A673 (cell line): Measurements from ENCODE around the gene PLXNA1. TPM values are rescaled to one million over a fixed set of nuclear protein-coding genes. Genes with fewer than 3 reads are reported as not detected.

ENCODE experiments used
- BruUV-seq: library from RNA; stranded (reverse); fragments of 400-500 nt; replicated peaks from 2 replicates; lab custom pipeline; 2021; lab: Mats Ljungman, UMichigan
- CTCF ChIA-PET: fragments of 300-600 bp; sonication (Branson Sonifier 250); formaldehyde crosslinking; loops from one replicate; lab custom pipeline; 2022; ENCODE audit warnings: antibody characterized with exemption; lab: Charles Lee
- POLR2A ChIA-PET: fragments of 300-600 bp; sonication (Branson Sonifier 250); formaldehyde crosslinking; loops from one replicate; lab custom pipeline; 2022; ENCODE audit warnings: antibody characterized with exemption; ENCODE audit not compliant: low non-redundant PET; lab: Charles Lee
- DNase-seq: peaks from one replicate; pipeline ENCODE4 v3.0.0-alpha.2; 2015; ENCODE audit warnings: low spot score
- H3K27ac ChIP-seq: fragments of 200-600 bp; sonication (generic); 2 replicates; pipeline ENCODE4 v1.5.1; 2016; ENCODE audit warnings: mixed run types, low read depth, mild to moderate bottlenecking, mixed read lengths, antibody characterized with exemption, low read length; ENCODE audit not compliant: poor library complexity, severe bottlenecking
- H3K27me3 ChIP-seq: fragments of 200-600 bp; sonication (generic); replicated peaks from 2 replicates; pipeline ENCODE4 v1.6.1; 2017; ENCODE audit warnings: mixed run types, low read depth, mild to moderate bottlenecking, mixed read lengths, antibody characterized with exemption, low read length; ENCODE audit not compliant: insufficient read depth, poor library complexity
- H3K36me3 ChIP-seq: fragments of 200-600 bp; sonication (generic); 2 replicates; pipeline ENCODE4 v1.6.1; 2016; ENCODE audit warnings: mixed run types, mild to moderate bottlenecking, mixed read lengths, antibody characterized with exemption, low read length; ENCODE audit not compliant: insufficient read depth, poor library complexity, severe bottlenecking
- H3K4me1 ChIP-seq: fragments of 200-600 bp; sonication (generic); 2 replicates; pipeline ENCODE4 v1.6.1; 2017; ENCODE audit warnings: mixed run types, mild to moderate bottlenecking, mixed read lengths, antibody characterized with exemption, low read length; ENCODE audit not compliant: insufficient read depth, poor library complexity, severe bottlenecking
- H3K4me3 ChIP-seq: fragments of 200-600 bp; sonication (generic); 2 replicates; pipeline ENCODE4 v1.5.1; 2016; ENCODE audit warnings: low read depth, mixed run types, mild to moderate bottlenecking, mixed read lengths, low read length; ENCODE audit not compliant: poor library complexity, severe bottlenecking
- H3K9me3 ChIP-seq: fragments of 200-600 bp; sonication (generic); 2 replicates; pipeline ENCODE4 v1.6.1; 2016; ENCODE audit warnings: mixed run types, low read depth, mild to moderate bottlenecking, mixed read lengths, antibody characterized with exemption, low read length; ENCODE audit not compliant: poor library complexity, severe bottlenecking
- EZH2 ChIP-seq: fragments of 200-600 bp; sonication (generic); IDR thresholded peaks from 2 replicates; pipeline ENCODE4 v1.6.1; 2017; ENCODE audit warnings: borderline replicate concordance, low read depth, mild to moderate bottlenecking, mixed read lengths, antibody characterized with exemption, low read length; ENCODE audit not compliant: poor library complexity, severe bottlenecking
- intact Hi-C: fragments of 100-400 bp; cut with micrococcal nuclease; formaldehyde crosslinking; loops from one replicate; pipeline ENCODE4 v1.10.0; 2022; ENCODE audit not compliant: unreplicated experiment
- total RNA-seq: library from RNA; stranded (reverse); gene quantifications from 2 replicates; pipeline ENCODE4 v1.2.3, GENCODE V29; 2021
- TF ChIP-seq, protein P1 (sequence below): fragments of 300-800, 200-600 bp; sonication (generic); conservative IDR thresholded peaks from 2 replicates; pipeline ENCODE4 v1.5.1; 2017; ENCODE audit warnings: low read depth, mild to moderate bottlenecking, antibody characterized with exemption, low read length, moderate library complexity, mixed read lengths

PLXNA1 gene
- total RNA-seq, 1 experiment from 2014 or later = 33.6 TPM

DNA sequence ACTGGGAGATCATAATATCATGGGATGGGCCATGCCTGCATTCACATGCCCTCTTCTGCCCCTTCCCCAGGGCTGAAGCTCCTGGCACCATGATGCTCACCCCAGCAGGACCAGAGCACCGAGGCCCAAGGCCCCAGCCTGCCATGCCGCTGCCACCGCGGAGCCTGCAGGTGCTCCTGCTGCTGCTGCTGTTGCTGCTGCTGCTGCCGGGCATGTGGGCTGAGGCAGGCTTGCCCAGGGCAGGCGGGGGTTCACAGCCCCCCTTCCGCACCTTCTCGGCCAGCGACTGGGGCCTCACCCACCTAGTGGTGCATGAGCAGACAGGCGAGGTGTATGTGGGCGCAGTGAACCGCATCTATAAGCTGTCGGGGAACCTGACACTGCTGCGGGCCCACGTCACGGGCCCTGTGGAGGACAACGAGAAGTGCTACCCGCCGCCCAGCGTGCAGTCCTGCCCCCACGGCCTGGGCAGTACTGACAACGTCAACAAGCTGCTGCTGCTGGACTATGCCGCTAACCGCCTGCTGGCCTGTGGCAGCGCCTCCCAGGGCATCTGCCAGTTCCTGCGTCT lies 5.6 kb downstream of the PLXNA1 start:
- ChIA-PET POLR2A (no interaction called here), CTCF (no interaction called here)
- no peak overlapping the region for H3K27ac ChIP-seq
- H3K9me3 ChIP-seq = no peaks in the 10 kb centered on the region
- no peak for DNase-seq
- no TSS peak for BruUV-seq
- peaks cover 21% of the 10 kb centered on the region for H3K4me1 ChIP-seq
- TF ChIP-seq, protein P1, sequence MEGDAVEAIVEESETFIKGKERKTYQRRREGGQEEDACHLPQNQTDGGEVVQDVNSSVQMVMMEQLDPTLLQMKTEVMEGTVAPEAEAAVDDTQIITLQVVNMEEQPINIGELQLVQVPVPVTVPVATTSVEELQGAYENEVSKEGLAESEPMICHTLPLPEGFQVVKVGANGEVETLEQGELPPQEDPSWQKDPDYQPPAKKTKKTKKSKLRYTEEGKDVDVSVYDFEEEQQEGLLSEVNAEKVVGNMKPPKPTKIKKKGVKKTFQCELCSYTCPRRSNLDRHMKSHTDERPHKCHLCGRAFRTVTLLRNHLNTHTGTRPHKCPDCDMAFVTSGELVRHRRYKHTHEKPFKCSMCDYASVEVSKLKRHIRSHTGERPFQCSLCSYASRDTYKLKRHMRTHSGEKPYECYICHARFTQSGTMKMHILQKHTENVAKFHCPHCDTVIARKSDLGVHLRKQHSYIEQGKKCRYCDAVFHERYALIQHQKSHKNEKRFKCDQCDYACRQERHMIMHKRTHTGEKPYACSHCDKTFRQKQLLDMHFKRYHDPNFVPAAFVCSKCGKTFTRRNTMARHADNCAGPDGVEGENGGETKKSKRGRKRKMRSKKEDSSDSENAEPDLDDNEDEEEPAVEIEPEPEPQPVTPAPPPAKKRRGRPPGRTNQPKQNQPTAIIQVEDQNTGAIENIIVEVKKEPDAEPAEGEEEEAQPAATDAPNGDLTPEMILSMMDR = no peak
- no peak for TF ChIP-seq EZH2
- intact Hi-C loops = loop anchor here (10.0 kb wide), 1 partner anchor 314 kb away; no protein-coding TSS in a partner anchor
- H3K36me3 ChIP-seq = peaks cover 13% of the 10 kb centered on the region
- H3K4me3 ChIP-seq = no peak overlapping the region
- no peaks in the 10 kb centered on the region for H3K27me3 ChIP-seq

DNA sequence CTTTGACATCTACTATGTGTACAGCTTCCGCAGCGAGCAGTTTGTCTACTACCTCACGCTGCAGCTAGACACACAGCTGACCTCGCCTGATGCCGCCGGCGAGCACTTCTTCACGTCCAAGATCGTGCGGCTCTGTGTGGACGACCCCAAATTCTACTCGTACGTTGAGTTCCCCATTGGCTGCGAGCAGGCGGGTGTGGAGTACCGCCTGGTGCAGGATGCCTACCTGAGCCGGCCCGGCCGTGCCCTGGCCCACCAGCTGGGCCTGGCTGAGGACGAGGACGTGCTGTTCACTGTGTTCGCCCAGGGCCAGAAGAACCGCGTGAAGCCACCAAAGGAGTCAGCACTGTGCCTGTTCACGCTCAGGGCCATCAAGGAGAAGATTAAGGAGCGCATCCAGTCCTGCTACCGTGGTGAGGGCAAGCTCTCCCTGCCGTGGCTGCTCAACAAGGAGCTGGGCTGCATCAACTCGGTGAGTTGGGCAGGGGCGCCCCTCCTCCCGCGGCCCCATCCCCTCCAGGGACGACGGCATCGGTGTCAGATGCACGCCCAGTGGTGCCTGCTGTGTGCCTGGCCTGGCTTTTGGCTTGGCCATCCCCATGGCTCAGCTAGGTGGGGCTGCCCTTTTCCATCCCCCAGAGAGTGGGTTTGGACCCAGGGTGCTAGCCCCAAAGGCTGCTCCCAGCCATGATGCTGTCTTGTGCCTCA lies 6.6 kb downstream of the PLXNA1 start:
- no peak for TF ChIP-seq EZH2
- TF ChIP-seq, protein P1 = no peak
- intact Hi-C loops = loop anchor here (10.0 kb wide), 1 partner anchor 315 kb away; no protein-coding TSS in a partner anchor
- Histone ChIP-seq H3K9me3 (no peaks in the 10 kb centered on the region), H3K4me1 (peaks cover 22% of the 10 kb centered on the region), H3K36me3 (peaks cover 13% of the 10 kb centered on the region), H3K4me3 (no peak overlapping the region), H3K27ac (no peak overlapping the region), H3K27me3 (no peaks in the 10 kb centered on the region)
- no peak for DNase-seq
- CTCF ChIA-PET = no interaction called here
- BruUV-seq = no TSS peak
- POLR2A ChIA-PET = no interaction called here

DNA sequence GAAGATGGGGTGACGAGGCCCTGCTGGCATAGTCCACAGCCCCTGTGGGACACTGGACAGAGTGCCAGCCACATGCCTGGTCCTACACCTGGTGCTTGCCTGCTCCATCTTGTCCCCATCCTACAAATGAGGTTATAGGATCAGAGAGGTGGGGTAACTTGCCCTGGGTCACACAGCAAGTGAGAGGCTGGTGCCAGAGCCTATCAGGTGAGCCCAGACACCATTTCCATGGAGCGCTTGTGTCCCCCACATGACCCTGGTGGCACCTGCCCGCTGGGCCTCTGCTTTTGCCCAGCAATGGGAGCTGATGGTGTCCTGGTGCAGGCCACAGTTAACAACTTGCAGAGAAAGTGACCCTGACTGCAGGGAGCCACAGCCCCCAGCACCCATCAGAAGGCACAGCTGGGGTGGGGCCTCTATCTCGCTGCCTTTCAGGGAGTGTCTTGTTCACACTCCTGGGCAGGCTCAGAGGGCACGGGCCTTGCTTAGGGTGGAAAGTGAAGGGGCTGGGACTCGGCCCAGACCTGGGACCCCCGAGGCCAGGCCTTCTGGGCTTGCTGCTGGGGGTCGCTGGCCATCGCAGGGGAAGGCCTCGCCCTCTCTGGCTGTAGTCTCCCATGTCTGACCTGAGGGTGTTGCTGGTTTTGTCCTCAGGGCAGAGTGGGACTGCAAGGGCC lies 7.2 kb downstream of the PLXNA1 start:
- no peak for TF ChIP-seq EZH2
- TF ChIP-seq, protein P1 = no peak
- ChIA-PET POLR2A (no interaction called here), CTCF (no interaction called here)
- Histone ChIP-seq H3K4me1 (peaks cover 22% of the 10 kb centered on the region), H3K4me3 (no peak overlapping the region), H3K36me3 (peaks cover 13% of the 10 kb centered on the region), H3K27me3 (no peaks in the 10 kb centered on the region), H3K9me3 (no peaks in the 10 kb centered on the region), H3K27ac (no peak overlapping the region)
- intact Hi-C loops = no loop called here
- no TSS peak for BruUV-seq
- no peak for DNase-seq
